MM.1S (cell line): ENCODE measurements around the gene CD300LB.

ENCODE experiments used
- EZH2 ChIP-seq: fragments of 300-600 bp; sonication (generic); optimal IDR thresholded peaks from 2 replicates; pipeline ENCODE3; 2017; ENCODE audit warnings: low read depth, mild to moderate bottlenecking, antibody characterized with exemption, low read length, mixed read lengths
- EZH2phosphoT487 ChIP-seq: fragments of 300-600 bp; sonication (generic); IDR thresholded peaks from 2 replicates; pipeline ENCODE4 v1.6.1; 2018; ENCODE audit warnings: antibody characterized with exemption, low read length
- TF ChIP-seq, protein P1 (sequence below): fragments of 300-600 bp; sonication (generic); IDR thresholded peaks from 2 replicates; pipeline ENCODE4 v1.5.1; 2016; ENCODE audit warnings: antibody characterized with exemption, low read length, mixed read lengths

DNA sequence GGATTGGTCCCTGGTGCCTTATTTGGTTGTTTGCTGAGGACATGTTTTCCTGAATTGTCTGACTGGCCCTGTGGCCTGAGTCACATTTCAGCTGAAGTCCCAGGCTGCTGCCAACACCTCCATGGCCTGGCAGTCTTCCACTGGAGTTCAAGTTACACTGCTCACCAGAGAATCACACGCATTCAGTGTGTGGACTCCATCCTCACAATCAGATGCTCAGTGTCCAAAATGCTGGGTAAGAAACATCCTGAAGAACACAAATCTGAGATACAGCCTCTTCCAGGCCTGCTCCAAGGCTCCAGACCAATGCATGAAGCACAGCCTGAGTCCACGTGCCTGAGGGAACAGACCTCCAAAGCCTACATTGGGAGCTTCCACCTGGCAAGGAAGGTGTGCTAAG is 19.2 kb downstream of the CD300LB start:
- TF ChIP-seq, protein P1, sequence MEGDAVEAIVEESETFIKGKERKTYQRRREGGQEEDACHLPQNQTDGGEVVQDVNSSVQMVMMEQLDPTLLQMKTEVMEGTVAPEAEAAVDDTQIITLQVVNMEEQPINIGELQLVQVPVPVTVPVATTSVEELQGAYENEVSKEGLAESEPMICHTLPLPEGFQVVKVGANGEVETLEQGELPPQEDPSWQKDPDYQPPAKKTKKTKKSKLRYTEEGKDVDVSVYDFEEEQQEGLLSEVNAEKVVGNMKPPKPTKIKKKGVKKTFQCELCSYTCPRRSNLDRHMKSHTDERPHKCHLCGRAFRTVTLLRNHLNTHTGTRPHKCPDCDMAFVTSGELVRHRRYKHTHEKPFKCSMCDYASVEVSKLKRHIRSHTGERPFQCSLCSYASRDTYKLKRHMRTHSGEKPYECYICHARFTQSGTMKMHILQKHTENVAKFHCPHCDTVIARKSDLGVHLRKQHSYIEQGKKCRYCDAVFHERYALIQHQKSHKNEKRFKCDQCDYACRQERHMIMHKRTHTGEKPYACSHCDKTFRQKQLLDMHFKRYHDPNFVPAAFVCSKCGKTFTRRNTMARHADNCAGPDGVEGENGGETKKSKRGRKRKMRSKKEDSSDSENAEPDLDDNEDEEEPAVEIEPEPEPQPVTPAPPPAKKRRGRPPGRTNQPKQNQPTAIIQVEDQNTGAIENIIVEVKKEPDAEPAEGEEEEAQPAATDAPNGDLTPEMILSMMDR: no peak
- no peak for TF ChIP-seq EZH2phosphoT487
- no peak for TF ChIP-seq EZH2
